ENCODE results near the gene FAT4.

Gene FAT4

GRCh38 chr4:125314676-125315575 lies at the start of gene FAT4:
Gene FAT4 (plus strand): TSS chr4:125314955. CDS start chr4:125316412, 1,457 bp downstream.
- no peak for DNase-seq (ENCODE audit: low read depth, low spot score)

GRCh38 chr4:125265846-125266245 lies 48.9 kb upstream of the FAT4 start:
- no peak for DNase-seq (ENCODE audit: low read depth, low spot score)

GRCh38 chr4:125266901-125267604 lies 47.7 kb upstream of the FAT4 start:
- no peak for DNase-seq (ENCODE audit: low read depth, low spot score)

- no peak for DNase-seq (ENCODE audit: low read depth, low spot score)
Observed at GRCh38 chr4:125267630-125268029, 47.1 kb upstream of the FAT4 start.

GRCh38 chr4:125268068-125268755 lies 46.5 kb upstream of the FAT4 start:
- DNase-seq (ENCODE audit: low read depth, low spot score) = peak; percentile 17

GRCh38 chr4:125276811-125277210 lies 37.9 kb upstream of the FAT4 start:
- DNase-seq (ENCODE audit: low read depth, low spot score) = no peak

- no peak for DNase-seq (ENCODE audit: low read depth, low spot score)
Observed at GRCh38 chr4:125277790-125278189, 37.0 kb upstream of the FAT4 start.

GRCh38 chr4:125280892-125281403 lies 33.8 kb upstream of the FAT4 start:
- no peak for DNase-seq (ENCODE audit: low read depth, low spot score)

GRCh38 chr4:125283707-125284279 lies 31.0 kb upstream of the FAT4 start:
- no peak for DNase-seq (ENCODE audit: low read depth, low spot score)

GRCh38 chr4:125297116-125297515 lies 17.6 kb upstream of the FAT4 start:
- DNase-seq (ENCODE audit: low read depth, low spot score) = no peak

- DNase-seq (ENCODE audit: low read depth, low spot score) = no peak
Observed at GRCh38 chr4:125303058-125303457, 11.7 kb upstream of the FAT4 start.

- no peak for DNase-seq (ENCODE audit: low read depth, low spot score)
Observed at GRCh38 chr4:125303821-125304220, 10.9 kb upstream of the FAT4 start.

GRCh38 chr4:125306112-125306511 lies 8.6 kb upstream of the FAT4 start:
- no peak for DNase-seq (ENCODE audit: low read depth, low spot score)

- DNase-seq (ENCODE audit: low read depth, low spot score) = no peak
Observed at GRCh38 chr4:125306533-125306932, 8.2 kb upstream of the FAT4 start.

- no peak for DNase-seq (ENCODE audit: low read depth, low spot score)
Observed at GRCh38 chr4:125311503-125311902, 3.3 kb upstream of the FAT4 start.

- no peak for DNase-seq (ENCODE audit: low read depth, low spot score)
Observed at GRCh38 chr4:125313497-125313896, 1.3 kb upstream of the FAT4 start.

- no peak for DNase-seq (ENCODE audit: low read depth, low spot score)
Observed at GRCh38 chr4:125313989-125314667, 627 bp upstream of the FAT4 start.

- DNase-seq (ENCODE audit: low read depth, low spot score) = no peak
Observed at GRCh38 chr4:125315576-125316400, 1.0 kb downstream of the FAT4 start.

GRCh38 chr4:125316401-125316790 lies 1.6 kb downstream of the FAT4 start:
- DNase-seq (ENCODE audit: low read depth, low spot score) = no peak
